ENCODE data around the gene ARL13A.
"Not testable (repeated sequence)": the region's sequence is repeated elsewhere in the genome, so short reads cannot be mapped to it uniquely, and the experiment has no call there.

Gene ARL13A

GRCh38 chrX:100969408-100969807 is at the start of gene ARL13A:
ARL13A (plus strand) TSS chrX:100969708; CDS start chrX:100973690, 3,982 bp downstream.
- no peak for DNase-seq (ENCODE audit: low read depth)

GRCh38 chrX:100924375-100924774 is 45.1 kb upstream of the ARL13A start:
- no peak for DNase-seq (ENCODE audit: low read depth)

- DNase-seq (ENCODE audit: low read depth), result no peak
These were observed 43.1 kb upstream of the ARL13A start for GRCh38 chrX:100926453-100926852.

GRCh38 chrX:100928660-100929613 is 40.6 kb upstream of the ARL13A start, which contains the start of gene XKRX:
XKRX (minus strand) TSS chrX:100928917; CDS start chrX:100928304, 613 bp downstream.
- peak; percentile 21 for DNase-seq (ENCODE audit: low read depth)

GRCh38 chrX:100931218-100931924 is 38.1 kb upstream of the ARL13A start:
- no peak for DNase-seq (ENCODE audit: low read depth)

GRCh38 chrX:100931925-100932285 is 37.6 kb upstream of the ARL13A start:
- DNase-seq (ENCODE audit: low read depth), result no peak

GRCh38 chrX:100935767-100936166 is 33.7 kb upstream of the ARL13A start:
- DNase-seq (ENCODE audit: low read depth), result no peak

GRCh38 chrX:100939333-100939732 is 30.2 kb upstream of the ARL13A start:
- no peak for DNase-seq (ENCODE audit: low read depth)

GRCh38 chrX:100944601-100945000 is 24.9 kb upstream of the ARL13A start:
- DNase-seq (ENCODE audit: low read depth), result peak; percentile 19

GRCh38 chrX:100946299-100946927 is 23.1 kb upstream of the ARL13A start:
- DNase-seq (ENCODE audit: low read depth), result peak; percentile 56

- no peak for DNase-seq (ENCODE audit: low read depth)
These were observed 21.0 kb upstream of the ARL13A start for GRCh38 chrX:100948557-100948956.

GRCh38 chrX:100962811-100963210 is 6.7 kb upstream of the ARL13A start:
- no peak for DNase-seq (ENCODE audit: low read depth)

- no peak for DNase-seq (ENCODE audit: low read depth)
These were observed 5.1 kb upstream of the ARL13A start for GRCh38 chrX:100964362-100964761.

- no peak for DNase-seq (ENCODE audit: low read depth)
These were observed 428 bp downstream of the ARL13A start for GRCh38 chrX:100969936-100970335.

GRCh38 chrX:100973411-100973810 is 3.9 kb downstream of the ARL13A start:
- peak; percentile 4 for DNase-seq (ENCODE audit: low read depth)

GRCh38 chrX:100975212-100975611 is 5.7 kb downstream of the ARL13A start:
- DNase-seq (ENCODE audit: low read depth), result no peak

GRCh38 chrX:100976211-100976610 is 6.7 kb downstream of the ARL13A start:
- peak; percentile 15 for DNase-seq (ENCODE audit: low read depth)

GRCh38 chrX:100979881-100980607 is 10.5 kb downstream of the ARL13A start:
- peak; percentile 35 for DNase-seq (ENCODE audit: low read depth)

- DNase-seq (ENCODE audit: low read depth), result peak; percentile 89
These were observed 11.3 kb downstream of the ARL13A start for GRCh38 chrX:100980608-100981497.

GRCh38 chrX:100981498-100981845 is 12.0 kb downstream of the ARL13A start:
- not testable (repeated sequence) for DNase-seq (ENCODE audit: low read depth)

- DNase-seq (ENCODE audit: low read depth), result no peak
These were observed 15.3 kb downstream of the ARL13A start for GRCh38 chrX:100984818-100985217.

All from EH (cell line).